SK-MEL-5 (cell line): ENCODE results near the gene FHOD3. TPM values are rescaled to one million over a fixed set of nuclear protein-coding genes. Genes with fewer than 3 reads are reported as not detected.
"Not testable (repeated sequence)": the region's sequence is repeated elsewhere in the genome, so short reads cannot be mapped to it uniquely, and the experiment has no call there.

ENCODE experiments used
- DNase-seq: peaks from one replicate; pipeline ENCODE4 v3.0.0-alpha.2; 2016; ENCODE audit warnings: low read depth, low spot score
- in situ Hi-C: cut with HindIII; loops from 2 replicates; pipeline ENCODE4 v1.10.0; 2016; ENCODE audit warnings: low sequenced_read_pairs, high pct_unique_total_duplicates, low pct_unique_long_range_greater_than_20kb
- total RNA-seq: library from RNA; depleted of rRNA; stranded (reverse); fragments of >200 nt; shearing (Covaris generic); gene quantifications from 2 replicates; pipeline ENCODE4 v1.2.3, GENCODE V29; 2014

FHOD3 gene
- total RNA-seq, 1 experiment from 2014 or later = 2.4 TPM

DNA sequence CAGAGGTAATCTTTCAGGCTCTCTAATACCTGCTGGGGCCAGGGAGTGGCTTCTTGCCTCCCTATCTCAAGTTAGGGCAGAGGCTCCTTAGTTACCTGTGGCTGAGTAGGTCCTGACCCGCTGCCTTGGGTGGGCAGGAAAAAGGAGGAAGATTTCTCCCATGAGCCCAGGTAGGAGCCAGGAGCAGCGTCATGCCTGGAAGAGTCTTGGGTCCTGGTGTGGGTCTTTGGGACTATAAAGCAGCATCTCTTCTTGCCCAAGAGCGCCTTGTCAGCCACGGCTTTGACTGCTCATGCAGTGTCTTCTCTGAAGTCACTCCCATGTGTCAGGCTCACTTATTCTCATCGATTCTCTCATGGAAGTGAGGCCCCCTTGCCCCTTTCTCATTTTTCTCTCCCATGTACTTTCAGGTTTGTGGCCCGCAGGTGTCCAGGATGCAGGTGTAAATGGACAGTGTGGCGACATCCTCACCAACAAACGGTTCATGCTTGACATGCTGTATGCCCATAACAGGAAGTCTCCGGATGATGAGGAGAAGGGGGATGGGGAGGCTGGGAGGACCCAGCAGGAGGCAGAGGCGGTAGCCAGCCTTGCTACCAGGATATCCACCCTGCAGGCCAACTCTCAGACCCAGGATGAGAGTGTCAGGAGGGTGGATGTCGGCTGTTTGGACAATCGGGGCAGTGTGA, 420.1 kb downstream of the FHOD3 start:
- in situ Hi-C loops = no loop called here

DNA sequence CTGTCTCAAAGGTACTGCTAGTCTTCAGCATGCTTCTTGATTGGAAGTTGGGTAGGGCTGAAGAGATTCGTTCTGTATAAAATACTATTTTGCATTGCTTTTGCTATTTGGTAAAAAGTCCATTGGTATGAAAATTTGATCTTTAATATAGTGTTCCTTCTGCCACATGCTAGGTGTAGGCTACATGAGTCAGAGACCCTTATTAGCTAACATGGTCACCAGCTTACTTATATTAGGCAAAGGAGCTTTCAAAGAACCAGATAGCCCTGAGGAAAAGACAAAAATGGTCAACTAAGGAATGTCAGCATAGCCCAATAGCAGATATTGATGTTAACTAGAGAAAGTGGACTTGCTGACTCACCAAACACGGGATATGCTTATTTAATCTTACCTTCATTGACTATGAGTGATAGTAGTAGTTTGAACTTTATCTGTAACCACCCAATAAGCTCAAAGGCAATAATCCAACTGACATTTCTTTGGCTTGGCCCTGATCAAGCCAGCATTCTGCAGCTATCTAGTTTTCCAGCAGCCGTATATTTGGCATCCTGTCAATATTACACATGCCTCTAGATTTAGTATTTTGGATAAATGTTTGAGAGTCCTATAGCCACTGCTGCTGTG, 421.3 kb downstream of the FHOD3 start:
- in situ Hi-C loops = no loop called here
- no peak for DNase-seq

More for the DNA sequence above, 420.1 kb downstream of the FHOD3 start:
- DNase-seq = no peak

DNA sequence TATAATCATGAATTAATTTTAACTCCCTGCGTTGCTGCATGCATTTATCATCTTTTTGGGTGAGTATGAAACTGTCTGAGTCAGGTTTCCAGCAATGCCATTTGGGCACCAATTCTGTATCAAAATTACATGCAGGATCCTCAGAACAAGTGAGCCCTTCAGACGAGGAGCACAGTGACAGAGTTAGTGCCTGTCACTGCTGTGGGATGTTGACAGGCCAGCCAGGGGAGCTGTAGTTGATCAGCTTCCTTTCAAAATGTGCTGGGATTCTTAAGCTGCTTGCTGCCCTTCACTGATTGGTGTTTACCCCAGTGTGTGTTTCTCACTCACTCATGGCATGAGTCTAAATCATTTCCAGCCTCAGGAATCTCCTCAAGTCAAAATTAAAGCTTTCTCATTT, 422.1 kb downstream of the FHOD3 start:
- DNase-seq = no peak
- in situ Hi-C loops = no loop called here

DNA sequence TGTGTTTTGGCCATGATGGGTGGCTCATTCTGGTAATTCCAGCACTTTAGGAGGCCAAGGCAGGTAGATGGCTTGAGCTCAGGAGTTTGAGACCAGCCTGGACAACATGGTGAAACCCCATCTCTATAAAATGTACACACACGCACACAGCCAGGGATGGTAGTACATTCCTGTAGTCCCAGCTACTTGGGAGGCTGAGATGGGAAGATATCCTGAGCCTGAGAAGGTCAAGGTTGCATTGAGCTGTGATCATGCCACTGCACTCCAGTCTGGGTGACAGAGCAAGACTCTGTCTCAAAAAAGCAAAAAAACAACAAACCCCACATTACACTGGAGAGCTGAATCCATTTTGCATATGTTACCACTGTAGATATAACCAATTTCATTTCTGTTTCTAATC, 423.8 kb downstream of the FHOD3 start:
- DNase-seq, in situ Hi-C loops: not testable (repeated sequence)

DNA sequence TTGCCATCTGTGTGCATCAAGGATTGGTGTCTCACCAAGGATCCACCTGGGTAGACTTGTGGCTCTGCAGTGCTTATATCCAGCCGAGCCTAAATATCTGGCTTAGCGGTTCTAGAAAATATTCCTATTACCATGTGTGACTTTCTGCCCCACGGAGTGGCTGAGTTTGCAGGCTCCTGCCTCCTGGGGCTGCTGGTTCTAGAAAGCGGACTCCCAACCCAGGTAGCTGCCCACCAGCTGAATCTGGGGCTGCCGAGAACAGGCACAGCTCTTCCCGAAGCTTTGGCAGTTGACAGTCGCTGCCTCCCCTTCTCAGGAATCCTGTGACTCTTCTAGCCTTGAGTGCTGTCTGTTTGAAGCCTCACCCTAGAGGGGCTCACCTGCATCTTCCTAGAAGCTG, 426.7 kb downstream of the FHOD3 start:
- no peak for DNase-seq
- in situ Hi-C loops = no loop called here

DNA sequence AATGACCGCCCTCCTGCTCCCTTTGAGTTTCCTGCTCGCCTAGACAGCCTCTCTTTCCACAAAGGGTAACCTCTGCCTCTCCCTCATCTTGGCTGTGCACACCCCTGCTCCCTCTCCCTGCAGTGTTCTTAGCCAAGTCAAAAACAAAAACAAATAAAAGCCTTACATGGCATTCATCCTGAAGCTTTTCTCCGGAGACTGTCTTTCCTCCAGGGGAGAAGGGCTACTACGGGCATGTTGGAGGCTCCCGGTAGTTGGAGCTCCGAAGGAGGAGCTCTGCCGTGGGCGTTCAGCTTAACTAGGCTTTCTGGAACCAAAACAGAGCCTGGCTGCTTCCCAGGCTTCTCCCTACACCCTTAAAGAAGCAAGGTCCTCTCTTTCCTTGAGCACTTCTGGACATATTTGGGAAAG, 427.1 kb downstream of the FHOD3 start:
- no peak for DNase-seq
- in situ Hi-C loops = no loop called here

DNA sequence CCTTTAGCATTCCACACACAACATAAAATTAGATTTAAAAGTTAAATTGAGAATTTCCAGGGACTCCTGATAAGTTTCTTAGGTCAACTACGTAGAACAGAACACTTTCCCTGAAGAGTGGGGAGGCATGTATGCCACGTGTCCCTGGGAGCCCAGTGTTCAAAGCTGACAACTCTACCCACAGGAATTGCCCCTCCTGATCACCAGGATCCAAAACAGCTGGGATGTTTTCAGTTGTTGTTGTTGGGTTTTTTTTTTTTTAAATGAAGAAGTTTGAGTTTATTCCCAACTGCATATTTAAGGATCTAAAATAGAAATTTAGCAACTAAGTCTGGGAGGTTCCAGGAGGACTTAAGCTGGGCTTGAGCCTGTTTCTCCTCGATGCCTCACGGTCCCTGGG, 430.8 kb downstream of the FHOD3 start:
- in situ Hi-C loops = no loop called here
- DNase-seq = no peak

DNA sequence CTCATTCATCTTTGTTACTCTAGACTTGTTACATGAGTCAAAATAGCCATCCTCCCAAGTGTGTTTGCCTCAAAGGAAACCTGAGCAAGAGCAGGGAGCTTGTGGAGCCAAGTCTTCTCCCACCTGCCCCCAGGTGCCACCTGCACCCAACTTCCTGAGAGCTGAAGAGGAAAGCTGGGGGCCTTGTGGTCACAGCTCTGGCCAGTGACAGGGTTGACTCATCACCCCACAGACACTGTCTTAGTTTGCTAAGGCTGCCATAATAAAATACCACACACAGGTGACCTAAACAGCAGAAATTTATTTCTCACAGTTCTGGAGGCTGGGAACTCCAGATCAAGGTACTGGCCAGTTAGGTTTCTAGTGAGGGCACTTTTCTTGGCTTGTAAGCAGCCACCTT, 431.7 kb downstream of the FHOD3 start:
- no peak for DNase-seq
- in situ Hi-C loops = no loop called here

DNA sequence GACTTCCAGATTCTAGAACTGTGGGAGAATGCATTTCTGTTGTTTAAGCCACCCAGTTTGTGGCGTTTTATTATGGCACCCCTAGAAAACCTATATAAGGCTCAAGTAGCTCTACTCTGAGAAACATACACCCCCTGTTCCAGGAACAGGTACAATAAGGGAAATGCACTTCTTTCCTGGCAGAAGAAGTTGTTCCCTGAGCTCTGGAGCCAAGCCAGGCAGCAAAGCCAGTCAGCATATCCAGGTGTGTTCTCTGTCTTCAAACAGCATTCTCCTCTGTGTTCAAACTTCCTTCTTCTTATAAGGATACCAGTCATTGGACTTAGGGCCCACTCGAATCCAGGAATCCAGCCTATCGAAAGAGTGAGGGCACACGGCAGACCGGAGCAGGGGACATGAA, 434.8 kb downstream of the FHOD3 start:
- in situ Hi-C loops = no loop called here
- DNase-seq = no peak

DNA sequence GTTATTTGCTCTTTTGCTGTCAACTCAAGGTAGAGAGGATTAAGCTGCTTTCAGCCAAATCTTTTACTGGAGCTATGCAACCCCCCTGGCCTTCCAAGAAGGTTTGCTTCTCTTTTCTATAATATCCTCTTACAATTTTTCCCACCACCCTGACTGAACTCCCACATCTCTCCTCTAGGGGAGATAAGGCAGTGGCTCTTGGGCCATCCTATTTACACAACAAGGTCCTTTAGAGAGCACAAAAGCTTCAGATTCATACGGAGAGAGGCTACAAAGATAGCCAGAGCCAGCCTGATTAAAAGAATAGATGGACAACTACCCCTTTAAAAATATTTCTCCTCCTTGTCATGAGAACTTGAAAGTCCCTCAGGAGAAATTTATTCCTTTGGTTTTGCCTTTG, 435.6 kb downstream of the FHOD3 start:
- peak; percentile 16 for DNase-seq
- in situ Hi-C loops = no loop called here

DNA sequence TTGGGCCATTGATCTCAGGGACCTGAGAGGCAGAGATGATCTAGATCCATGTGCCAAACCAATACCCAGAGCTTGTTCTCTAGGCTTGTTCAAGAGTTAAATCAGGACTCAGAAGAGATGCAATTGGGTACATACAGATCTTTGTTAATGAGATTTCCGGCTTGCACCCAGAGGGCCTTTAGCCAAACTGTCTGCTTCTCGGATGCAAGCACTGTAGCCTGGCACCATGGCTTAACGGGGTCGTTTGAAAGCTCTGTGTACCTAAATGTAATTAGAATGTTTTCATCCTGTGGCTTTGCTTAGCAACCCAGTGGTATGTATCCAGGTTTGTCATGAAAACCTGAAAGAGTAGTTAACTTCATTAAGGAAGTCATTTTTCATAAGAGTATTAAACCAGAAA, 437.1 kb downstream of the FHOD3 start:
- in situ Hi-C loops = no loop called here
- DNase-seq = no peak

DNA sequence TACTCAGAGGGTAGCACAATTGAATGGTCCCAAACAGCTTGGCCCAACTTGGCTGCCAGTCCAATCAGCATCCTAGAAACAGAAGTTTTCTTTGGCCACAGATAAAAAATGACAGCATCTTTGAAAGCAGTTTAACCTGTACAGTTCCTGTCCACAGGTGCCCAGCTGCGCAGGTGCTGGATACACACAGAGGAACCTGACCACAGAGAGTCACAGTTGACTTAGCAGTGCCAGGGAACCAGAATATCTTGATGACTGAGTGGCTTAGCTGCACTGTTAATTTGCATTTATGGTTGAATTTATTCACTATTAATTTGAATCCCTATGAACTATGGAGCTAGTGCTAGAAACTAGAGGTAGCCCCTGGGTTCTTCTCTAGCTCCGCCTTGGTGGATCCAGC, 437.6 kb downstream of the FHOD3 start:
- in situ Hi-C loops = no loop called here
- no peak for DNase-seq

DNA sequence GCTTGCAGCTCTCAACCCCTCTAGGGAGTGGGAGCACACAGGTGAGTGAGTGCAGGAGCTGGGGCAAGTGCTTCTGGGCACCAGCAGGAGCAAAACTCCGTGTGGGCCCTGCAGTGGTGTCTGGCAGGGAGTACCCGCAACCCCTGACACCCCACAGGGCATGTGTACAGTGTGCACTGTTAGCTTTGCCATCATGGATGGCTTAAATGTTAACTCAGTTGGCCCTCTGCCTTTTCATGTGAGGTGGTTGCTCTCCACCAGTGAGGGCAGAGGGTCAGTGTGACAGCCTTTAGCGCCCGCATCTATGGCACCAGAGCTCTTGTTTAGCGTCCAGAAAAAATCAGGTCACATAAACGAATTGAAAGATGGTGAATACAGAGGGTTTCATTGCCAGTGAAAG, 438.6 kb downstream of the FHOD3 start:
- DNase-seq = no peak
- in situ Hi-C loops = no loop called here

DNA sequence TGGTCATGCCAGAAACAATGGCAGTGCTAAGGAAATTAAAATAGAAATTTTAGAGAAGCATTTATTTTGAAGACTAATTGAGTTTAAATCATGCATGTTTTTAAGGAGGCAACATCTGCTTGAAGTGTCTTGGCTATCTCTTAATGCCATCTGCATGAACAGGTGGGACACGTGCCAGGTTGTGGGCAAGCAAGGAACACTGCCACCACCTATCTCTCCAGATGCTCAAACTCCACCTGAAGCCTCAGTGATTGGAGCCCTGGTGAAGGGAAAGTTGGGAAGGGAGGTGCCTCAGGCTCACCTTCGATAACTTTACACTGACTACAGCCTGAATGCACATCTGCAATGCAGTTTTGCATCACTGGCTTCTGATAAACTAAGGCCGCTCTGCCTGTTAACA, 439.8 kb downstream of the FHOD3 start:
- DNase-seq = no peak
- in situ Hi-C loops = no loop called here

DNA sequence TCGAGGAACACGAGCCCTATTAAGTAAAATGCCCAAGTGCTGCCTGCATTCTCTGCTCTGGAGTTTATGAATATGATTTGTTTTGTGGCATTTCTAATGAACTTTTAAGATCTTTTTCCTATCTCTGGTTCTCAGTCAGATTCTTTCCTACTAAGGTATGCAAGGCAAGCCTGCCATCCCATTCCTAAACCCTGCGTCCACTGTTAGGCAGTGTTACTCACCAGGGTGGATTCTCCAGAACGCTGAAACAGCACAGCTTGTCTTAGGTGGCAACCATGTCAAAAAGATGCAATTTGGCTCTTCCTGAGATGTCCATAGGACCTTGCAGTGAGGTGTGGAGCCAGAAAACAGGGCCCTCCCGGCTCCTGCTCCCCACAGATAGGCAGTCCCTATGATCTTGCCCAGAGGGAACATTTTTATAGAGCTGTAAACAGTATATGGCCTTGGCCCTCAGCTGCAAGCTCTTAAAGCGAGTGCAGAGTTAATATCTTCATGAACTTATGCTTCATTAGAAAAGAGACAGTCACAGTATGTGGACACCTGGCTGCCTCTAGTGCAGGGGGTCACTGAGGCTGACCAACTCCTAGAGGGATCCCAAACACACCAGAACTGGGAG, 446.9 kb downstream of the FHOD3 start:
- in situ Hi-C loops = no loop called here
- DNase-seq = no peak

DNA sequence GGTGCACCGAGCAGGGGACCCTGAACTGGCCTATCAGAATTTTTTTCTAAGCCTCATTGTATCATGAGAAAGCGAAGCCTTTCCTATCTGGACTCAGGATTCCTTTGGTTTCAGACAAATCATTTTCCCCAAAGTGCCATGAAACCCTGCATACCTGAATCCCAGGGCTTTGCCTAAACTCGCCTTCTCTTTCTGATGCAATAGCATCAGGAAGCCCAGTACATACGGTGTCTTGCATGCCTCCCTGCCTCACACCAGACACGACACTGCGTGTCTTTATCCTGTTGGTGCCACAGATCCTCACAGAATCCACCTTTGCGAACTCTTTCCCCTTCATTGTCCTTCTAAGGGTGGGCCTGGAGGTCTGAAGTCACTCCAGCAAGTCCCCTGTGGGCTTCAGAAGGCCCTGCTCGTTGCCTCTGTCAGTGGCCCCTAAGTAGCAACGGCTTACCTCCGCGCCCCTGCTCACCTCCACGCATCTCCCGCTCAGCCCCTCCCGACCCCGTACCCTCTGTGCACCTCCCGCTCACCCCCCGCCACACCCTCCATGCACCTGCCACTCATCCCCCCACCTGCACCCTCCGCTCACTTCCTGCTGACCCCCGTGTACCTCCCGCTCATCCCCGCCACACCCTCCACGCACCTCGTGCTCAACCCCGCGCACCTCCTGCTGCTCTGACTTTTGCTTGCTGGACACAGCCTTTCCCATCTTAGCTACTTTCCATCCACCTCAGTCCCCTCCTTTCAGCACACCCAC, 447.9 kb downstream of the FHOD3 start:
- in situ Hi-C loops = no loop called here
- no peak for DNase-seq

DNA sequence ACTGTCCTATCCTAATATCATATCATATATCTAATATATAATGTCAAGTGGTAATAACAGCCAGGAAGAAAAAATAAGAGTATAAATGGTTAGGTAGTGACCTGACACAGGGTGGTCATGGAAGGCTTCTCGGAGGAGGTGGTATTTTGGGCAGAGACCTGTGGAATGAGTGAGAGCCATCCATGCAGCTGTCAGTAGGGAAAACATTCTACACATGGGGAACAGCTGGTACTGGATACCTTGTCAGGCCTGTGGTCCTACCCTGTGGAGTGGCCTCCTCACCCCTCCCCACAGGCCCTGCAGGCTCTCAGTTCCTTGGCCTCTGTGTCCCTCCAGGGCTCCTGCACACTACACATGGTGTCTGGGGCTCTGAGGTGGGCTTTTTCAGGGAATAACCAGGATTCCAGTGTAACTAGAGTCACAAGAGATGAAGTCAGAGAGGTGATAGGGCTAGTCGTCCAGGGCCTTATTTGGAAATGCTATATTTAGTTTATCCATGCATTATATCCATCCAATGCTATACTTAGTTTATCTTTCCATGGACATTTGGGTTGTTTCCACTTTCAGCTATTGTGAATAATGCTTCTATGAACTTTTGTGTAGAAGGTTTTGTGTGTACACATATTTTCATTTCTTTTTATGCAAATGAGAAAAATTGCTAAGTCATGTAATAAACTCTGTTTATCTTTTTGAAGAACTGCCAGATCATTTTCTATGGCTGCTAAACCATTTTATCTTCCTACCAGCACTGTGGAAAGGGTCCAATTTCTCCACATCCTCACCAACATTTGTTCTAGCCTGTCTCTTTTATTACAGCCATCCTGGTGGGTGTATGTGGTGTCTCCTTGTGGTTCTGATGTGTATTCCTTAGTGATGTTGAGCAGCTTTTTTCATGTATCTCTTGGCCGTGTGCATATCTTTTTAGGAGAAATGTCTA, 455.7 kb downstream of the FHOD3 start:
- DNase-seq = no peak
- in situ Hi-C loops = no loop called here

DNA sequence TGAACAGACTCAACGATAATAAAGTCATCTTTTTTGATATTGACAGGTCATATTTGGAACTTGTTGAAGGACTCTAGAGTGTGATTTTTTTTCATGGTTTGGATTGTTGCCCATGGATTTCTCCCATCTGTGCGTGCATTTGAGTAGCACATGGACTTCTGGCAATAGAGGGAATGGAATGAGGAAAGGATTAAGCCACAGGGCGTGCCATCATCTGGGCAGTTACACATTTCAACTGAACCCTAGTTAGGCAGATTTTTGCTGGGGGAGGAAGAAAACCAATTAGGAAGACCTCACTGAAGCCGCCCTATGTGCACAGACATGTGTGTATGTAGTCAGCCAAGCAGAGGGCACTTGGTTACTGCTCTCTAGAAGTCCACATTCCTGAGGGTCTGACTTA, 458.7 kb downstream of the FHOD3 start:
- in situ Hi-C loops = no loop called here
- DNase-seq = no peak
